HepG2 (cell line): ENCODE data around the gene FAM156A. TPM values are rescaled to one million over a fixed set of nuclear protein-coding genes. Genes with fewer than 3 reads are reported as not detected.
A peak's percentile ranks its signal among the peaks of the same experiment; 100 is the strongest.

Source experiments
- AFF4 ChIP-seq: sonication (generic); formaldehyde crosslinking; IDR thresholded peaks from 2 replicates; pipeline ENCODE4 v1.4.0; 2020; ENCODE audit warnings: missing genetic modification reagents
- ARHGAP35 ChIP-seq: sonication (generic); formaldehyde crosslinking; IDR thresholded peaks from 2 replicates; pipeline ENCODE4 v1.9.0; 2022; ENCODE audit warnings: mild to moderate bottlenecking, inconsistent platforms, moderate library complexity, missing genetic modification reagents, borderline replicate concordance
- ARID3A ChIP-seq: IDR thresholded peaks from 2 replicates; pipeline ENCODE4 v1.6.1; 2012; ENCODE audit warnings: low read depth, low read length, improper control_type of control experiment
- ARID4A ChIP-seq: sonication (generic); formaldehyde crosslinking; IDR thresholded peaks from 2 replicates; pipeline ENCODE4 v1.5.0; 2020; ENCODE audit warnings: mild to moderate bottlenecking, missing genetic modification reagents, borderline replicate concordance
- CHD4 ChIP-seq: fragments of 200-600 bp; sonication (generic); IDR thresholded peaks from 2 replicates; pipeline ENCODE4 v1.7.0; 2017; ENCODE audit warnings: mild to moderate bottlenecking, low read length, borderline replicate concordance
- MXD4 ChIP-seq: IDR thresholded peaks from 2 replicates; pipeline ENCODE4 v1.6.1; 2016; ENCODE audit warnings: mild to moderate bottlenecking, missing biosample characterization, missing genetic modification reagents
- SRSF4 ChIP-seq: fragments of 200-400 bp; formaldehyde crosslinking; IDR thresholded peaks from one replicate; pipeline ENCODE4 v1.6.1; 2018; ENCODE audit warnings: mild to moderate bottlenecking, low read depth, low read length, moderate library complexity; ENCODE audit not compliant: poor library complexity, severe bottlenecking
- ZNF326 ChIP-seq: sonication (generic); formaldehyde crosslinking; IDR thresholded peaks from 2 replicates; pipeline ENCODE4 v1.4.0; 2020; ENCODE audit warnings: missing genetic modification reagents, borderline replicate concordance
- ZNF430 ChIP-seq: sonication (generic); formaldehyde crosslinking; IDR thresholded peaks from 2 replicates; pipeline ENCODE4 v1.9.0; 2021; ENCODE audit warnings: mild to moderate bottlenecking, missing genetic modification reagents
- ZNF646 ChIP-seq: sonication (generic); formaldehyde crosslinking; IDR thresholded peaks from 2 replicates; pipeline ENCODE4 v1.9.0; 2021; ENCODE audit warnings: mild to moderate bottlenecking, missing genetic modification reagents
- ZNF660 ChIP-seq: sonication (generic); formaldehyde crosslinking; IDR thresholded peaks from 2 replicates; pipeline ENCODE4 v1.5.1; 2020; ENCODE audit warnings: mild to moderate bottlenecking, low read depth, missing genetic modification reagents, borderline replicate concordance
- polyA plus RNA-seq, 8 experiments: library from polyadenylated mRNA; depleted of rRNA in 3 of 8; stranded (reverse) in 7 of 8; unstranded in 1 of 8; fragments of >200 nt; fragmentation: Illumina TruSeq in 4 of 8; extraction: Trizol in 4 of 8; gene quantifications; 2 replicates each; pipeline versions ENCODE4 v1.2.1 to v1.2.3, GENCODE V29; 2011 to 2016; ENCODE audit warnings: low read depth in 4 of 8, missing spikeins in 1 of 8, mixed read lengths in 1 of 8; ENCODE audit not compliant: insufficient read depth in 1 of 8
- total RNA-seq, 5 experiments: library from RNA; depleted of rRNA; stranded (reverse); fragments of >200 nt; fragmentation: Illumina TruSeq; extraction: Trizol; gene quantifications; 2 replicates each; pipeline ENCODE4 v1.2.3, GENCODE V29; 2016; ENCODE audit warnings: low read depth in 1 of 5

FAM156A gene
- total and polyA plus RNA-seq, 2 of the 13 experiments (the other 11 are each of a cell fraction or from before 2014, with no cell fraction given) = 15.4 to 53.8 TPM

GRCh38 chrX:52934704-52935469 lies 23.4 kb downstream of the FAM156A start (continued):
- no peak for TF ChIP-seq ZNF646
- no peak for TF ChIP-seq ZNF660
- TF ChIP-seq MXD4 (CRISPR knock-in tag) = no peak
- TF ChIP-seq ARID4A (CRISPR knock-in tag) = peak; percentile 70; the same call in 1 of the 2 replicates
- TF ChIP-seq ZNF326 (CRISPR knock-in tag) = no peak
- no peak for TF ChIP-seq AFF4 (CRISPR knock-in tag)
- TF ChIP-seq ZNF430 = 0 out of 2 replicates have a peak, but pooled peaks have one; percentile 45
- no peak for TF ChIP-seq CHD4
- TF ChIP-seq ARHGAP35 (CRISPR knock-in tag) = no peak
- TF ChIP-seq ARID3A = no peak
- TF ChIP-seq SRSF4 = no peak
